Lower leg skin (tissue), 4 donors: ENCODE measurements around the gene NVL. TPM values are rescaled to one million over a fixed set of nuclear protein-coding genes. Genes with fewer than 3 reads are reported as not detected.

Experiments
- DNase-seq, 2 donors: peaks; one replicate each; pipeline ENCODE4 v3.0.0-alpha.2; 2019; ENCODE audit warnings: low spot score in 2 of 2
- H3K4me3 ChIP-seq: fragments of 200-600 bp; sonication (generic); 2 replicates; pipeline ENCODE4 v1.5.1; 2017; ENCODE audit warnings: mild to moderate bottlenecking, low read depth; ENCODE audit not compliant: poor library complexity, severe bottlenecking
- POLR2A ChIP-seq, 2 donors: fragments of 450-650 bp; IDR thresholded peaks; one replicate each; pipeline ENCODE4 v1.6.1; 2016 to 2017; ENCODE audit warnings: antibody characterized with exemption in 2 of 2, mild to moderate bottlenecking in 1 of 2, moderate library complexity in 1 of 2
- WGBS, 2 donors: methylation state at CpG; one replicate each; pipeline ENCODE4 v1.1.5; 2018; 5-methylcytosine and 5-hydroxymethylcytosine counted together
- intact Hi-C: fragments of 100-400 bp; cut with DNase I; formaldehyde crosslinking; loops from one replicate; pipeline ENCODE4 v1.15.0; 2023; ENCODE audit warnings: low total_unique reads
- total RNA-seq, 4 donors: library from RNA; depleted of rRNA; stranded (reverse); fragments of >200 nt; gene quantifications; one replicate each; pipeline ENCODE4 v1.1.0, GENCODE V29; 2016
- TF ChIP-seq, protein P1 (sequence below), 3 donors: fragments of 450-650 bp; IDR thresholded peaks; one replicate each; pipeline ENCODE4 v1.5.1; 2016; ENCODE audit warnings: antibody characterized with exemption in 3 of 3, mild to moderate bottlenecking in 3 of 3, moderate library complexity in 2 of 3

NVL gene
- total RNA-seq = 10 to 100 TPM; 24.4 to 43.1 (median 32.1) TPM

DNA sequence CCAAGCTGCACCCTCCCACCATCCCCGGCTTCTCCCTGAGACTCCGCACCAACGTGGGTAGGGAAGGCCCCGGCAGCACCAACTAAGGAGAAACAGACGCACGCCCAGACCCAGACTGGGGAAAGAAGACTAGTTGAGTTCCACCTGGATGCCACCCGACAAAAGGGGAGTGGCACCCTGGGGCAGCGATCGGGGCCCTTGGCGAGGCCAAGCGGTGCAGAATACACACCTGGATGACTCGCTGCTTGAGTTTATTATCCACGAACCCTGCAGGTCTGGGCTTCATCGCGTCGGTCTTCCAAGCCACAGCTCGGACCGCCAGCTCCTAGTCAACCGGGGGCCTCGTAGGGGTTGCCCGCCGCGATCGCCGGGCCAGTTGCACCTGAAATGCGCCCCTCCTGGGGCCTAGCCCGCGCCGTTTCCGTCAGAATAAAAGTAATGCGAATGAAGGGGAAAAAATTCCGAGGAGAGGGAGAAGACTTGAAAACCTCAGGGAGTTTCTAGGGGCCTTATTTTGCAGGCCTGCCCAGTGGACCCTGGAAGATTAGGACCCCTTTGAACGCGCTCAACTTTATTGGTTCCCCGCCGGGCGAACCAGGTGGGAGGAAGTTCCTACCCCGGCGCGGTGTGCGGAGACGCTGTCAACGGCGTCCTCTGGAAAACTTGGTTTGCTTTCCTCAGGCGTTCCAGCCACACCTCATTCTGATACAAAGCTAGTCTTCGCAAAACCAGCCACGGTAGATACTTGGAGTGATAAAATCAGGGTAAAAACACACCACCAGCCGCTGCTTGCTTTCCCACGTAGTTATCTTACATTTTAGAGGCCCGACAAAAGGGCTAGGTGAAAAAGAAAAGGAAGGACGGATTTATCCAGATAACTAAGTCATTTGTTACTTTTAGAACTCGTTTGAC is at the start of gene NVL:
NVL (minus strand) TSS at position 331 of the 912 bp plus-strand sequence; CDS start at position 286, 45 bp downstream.
- intact Hi-C loops = loop anchor here (5.0 kb wide), 1 partner anchor 218 kb away; the partner anchor contains the start of gene FBXO28
- TF ChIP-seq POLR2A (IDR thresholded peaks at IDR 0.05) = no peak
- TF ChIP-seq, protein P1, sequence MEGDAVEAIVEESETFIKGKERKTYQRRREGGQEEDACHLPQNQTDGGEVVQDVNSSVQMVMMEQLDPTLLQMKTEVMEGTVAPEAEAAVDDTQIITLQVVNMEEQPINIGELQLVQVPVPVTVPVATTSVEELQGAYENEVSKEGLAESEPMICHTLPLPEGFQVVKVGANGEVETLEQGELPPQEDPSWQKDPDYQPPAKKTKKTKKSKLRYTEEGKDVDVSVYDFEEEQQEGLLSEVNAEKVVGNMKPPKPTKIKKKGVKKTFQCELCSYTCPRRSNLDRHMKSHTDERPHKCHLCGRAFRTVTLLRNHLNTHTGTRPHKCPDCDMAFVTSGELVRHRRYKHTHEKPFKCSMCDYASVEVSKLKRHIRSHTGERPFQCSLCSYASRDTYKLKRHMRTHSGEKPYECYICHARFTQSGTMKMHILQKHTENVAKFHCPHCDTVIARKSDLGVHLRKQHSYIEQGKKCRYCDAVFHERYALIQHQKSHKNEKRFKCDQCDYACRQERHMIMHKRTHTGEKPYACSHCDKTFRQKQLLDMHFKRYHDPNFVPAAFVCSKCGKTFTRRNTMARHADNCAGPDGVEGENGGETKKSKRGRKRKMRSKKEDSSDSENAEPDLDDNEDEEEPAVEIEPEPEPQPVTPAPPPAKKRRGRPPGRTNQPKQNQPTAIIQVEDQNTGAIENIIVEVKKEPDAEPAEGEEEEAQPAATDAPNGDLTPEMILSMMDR (IDR thresholded peaks at IDR 0.05) = no peak
- DNase-seq = peak; percentile 80 to 96
- peak within 1 kb of the TSS; percentile 84 for H3K4me3 ChIP-seq
- 1% methylated on average over 52 of the region's 52 CpGs for WGBS, 2 donors

DNA sequence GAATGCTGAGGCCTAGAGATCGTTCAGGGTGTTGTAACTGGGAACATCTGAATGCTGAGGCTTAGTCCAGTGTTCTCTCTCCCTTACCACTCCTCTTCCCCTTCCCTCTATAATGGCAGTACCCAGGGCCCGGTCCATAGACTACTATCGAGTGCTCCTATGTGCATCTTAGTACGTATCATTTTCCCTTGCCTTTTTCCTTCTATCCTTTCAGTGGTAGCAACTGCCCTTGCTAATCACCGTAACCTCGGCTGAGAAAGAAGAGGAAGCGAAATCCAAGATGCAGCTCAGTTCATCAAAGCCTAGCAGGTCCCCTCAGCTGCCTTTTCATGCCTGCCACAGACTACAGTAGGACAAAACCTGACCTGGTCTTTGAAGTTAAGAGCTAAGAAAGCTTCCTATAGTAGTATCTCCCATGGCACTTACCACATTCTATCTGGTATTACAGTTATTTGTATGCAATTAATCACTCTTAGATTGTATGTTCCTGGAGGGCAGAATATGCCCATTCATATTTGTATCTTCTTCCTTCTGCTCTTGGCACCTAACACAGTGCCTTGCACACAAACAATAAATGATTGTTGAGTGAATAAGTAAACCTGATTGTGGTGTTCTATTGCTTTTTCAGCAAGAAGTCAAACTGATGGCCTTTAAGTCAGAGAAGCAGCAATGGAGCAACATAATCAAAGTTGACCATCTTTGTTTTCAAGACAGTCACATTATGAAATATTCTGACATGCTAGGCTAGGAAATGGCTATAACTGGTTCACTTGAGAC is 49.1 kb upstream of the NVL start:
- WGBS, 2 donors = 77 to 84% methylated on average over 7 of the region's 7 CpGs
- no peak overlapping the region for H3K4me3 ChIP-seq
- intact Hi-C loops = no loop called here
- no peak for DNase-seq
- TF ChIP-seq, protein P1 (IDR thresholded peaks at IDR 0.05) = no peak
- TF ChIP-seq POLR2A (IDR thresholded peaks at IDR 0.05) = no peak

DNA sequence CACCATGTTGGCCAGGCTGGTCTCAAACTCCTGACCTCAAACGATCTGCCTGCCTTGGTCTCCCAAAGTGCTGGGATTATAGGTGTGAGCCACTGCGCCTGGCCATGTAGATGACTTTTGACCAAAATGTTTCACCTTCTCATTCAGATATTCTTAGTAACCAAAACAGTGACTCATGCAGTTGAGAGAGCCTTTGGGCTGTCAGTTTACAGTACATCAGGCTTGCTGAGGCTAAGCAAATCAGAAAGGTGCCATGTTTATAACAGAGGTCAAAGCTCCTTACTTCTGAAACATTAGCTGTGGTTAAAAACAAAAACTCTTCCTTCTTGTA is 47.7 kb upstream of the NVL start:
- 87 to 90% methylated on average over 2 of the region's 2 CpGs for WGBS, 2 donors
- intact Hi-C loops = no loop called here
- TF ChIP-seq, protein P1 (IDR thresholded peaks at IDR 0.05) = no peak
- TF ChIP-seq POLR2A (IDR thresholded peaks at IDR 0.05) = no peak
- H3K4me3 ChIP-seq = no peak overlapping the region
- DNase-seq = no peak

DNA sequence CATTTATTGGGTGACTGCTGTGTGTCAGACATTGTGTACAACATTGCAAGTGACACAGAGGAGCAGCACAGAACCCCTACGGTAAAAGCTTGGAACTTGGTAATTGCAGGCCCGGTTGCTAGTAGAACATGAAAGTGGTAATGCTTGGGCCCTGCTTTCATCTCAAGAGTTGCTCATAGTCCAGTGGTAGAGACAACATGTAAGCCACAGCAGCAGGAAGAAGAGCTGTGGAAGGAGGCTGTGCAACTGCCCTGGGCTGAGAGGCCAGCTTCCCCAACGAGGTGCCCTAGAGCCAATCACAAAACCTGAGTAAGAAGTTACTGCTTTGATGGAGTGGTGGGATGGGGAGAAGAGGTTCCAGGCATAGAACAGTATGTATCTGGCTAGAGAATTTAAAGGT is 45.1 kb upstream of the NVL start:
- WGBS, 2 donors = 72 to 82% methylated on average over 3 of the region's 3 CpGs

DNA sequence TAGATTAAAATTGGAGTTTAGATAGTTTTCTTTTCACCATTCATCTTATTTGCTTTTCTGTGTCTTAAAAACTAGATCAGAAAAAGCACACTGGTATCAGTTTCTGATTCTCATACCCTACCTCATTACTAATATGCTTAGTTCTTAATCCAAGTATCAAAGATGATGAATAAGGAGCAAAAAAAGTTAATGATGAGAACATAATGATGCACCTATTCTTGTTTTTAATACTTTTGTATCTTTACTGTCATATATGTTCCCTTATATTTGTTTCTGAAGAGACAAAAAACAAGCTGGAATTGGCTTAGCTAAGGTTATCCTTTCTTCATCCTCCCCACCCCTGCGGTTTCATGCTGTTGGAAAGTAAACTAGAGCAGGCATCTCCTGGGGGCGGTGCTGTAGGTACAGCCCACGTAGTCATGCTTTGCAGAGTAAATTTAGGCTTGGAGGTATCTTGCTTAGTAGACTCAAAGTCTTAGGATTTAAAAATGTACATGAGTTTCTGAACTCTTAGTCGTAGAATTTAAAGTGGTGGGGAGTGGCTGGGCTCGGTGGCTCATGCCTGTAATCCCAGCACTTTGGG is 43.1 kb upstream of the NVL start:
- intact Hi-C loops = no loop called here
- no peak for DNase-seq
- H3K4me3 ChIP-seq = no peak overlapping the region
- WGBS, 2 donors = 91 to 93% methylated on average over 5 of the region's 5 CpGs
- no peak for TF ChIP-seq POLR2A (IDR thresholded peaks at IDR 0.05)
- TF ChIP-seq, protein P1 (IDR thresholded peaks at IDR 0.05) = no peak

More for the DNA sequence above, 45.1 kb upstream of the NVL start:
- DNase-seq = no peak
- intact Hi-C loops = no loop called here
- TF ChIP-seq, protein P1 (IDR thresholded peaks at IDR 0.05) = no peak
- no peak for TF ChIP-seq POLR2A (IDR thresholded peaks at IDR 0.05)
- H3K4me3 ChIP-seq = no peak overlapping the region
